Transverse colon (tissue), 4 donors: ENCODE measurements around the gene CDK5. TPM values are rescaled to one million over a fixed set of nuclear protein-coding genes. Genes with fewer than 3 reads are reported as not detected.
A peak's percentile ranks its signal among the peaks of the same experiment; 100 is the strongest.

Experiments
- DNase-seq: peaks from one replicate; pipeline ENCODE4 v3.0.0-alpha.2; 2019
- H3K27ac ChIP-seq, 4 donors: fragments of 200-600 bp; sonication (generic); 2 replicates each; pipeline ENCODE4 v1.5.1; 2016 to 2018; ENCODE audit warnings: inconsistent platforms in 4 of 4
- H3K27me3 ChIP-seq: fragments of 200-600 bp; sonication (generic); 2 replicates; pipeline ENCODE4 v1.5.1; 2017; ENCODE audit warnings: inconsistent platforms
- H3K36me3 ChIP-seq, 4 donors: fragments of 200-600 bp; sonication (generic); 2 replicates each; pipeline ENCODE4 v1.5.1; 2017 to 2019; ENCODE audit warnings: inconsistent platforms in 4 of 4
- H3K4me1 ChIP-seq, 4 donors: fragments of 200-600 bp; sonication (generic); 2 replicates each; pipeline ENCODE4 v1.5.1; 2017 to 2020; ENCODE audit warnings: inconsistent platforms in 4 of 4
- H3K4me3 ChIP-seq, 4 donors: fragments of 200-600 bp; sonication (generic); 1 replicate in 1 of 4; 2 replicates in 3 of 4; pipeline versions ENCODE4 v1.5.1 to v1.6.1; 2017 to 2019; ENCODE audit warnings: inconsistent platforms in 4 of 4
- H3K9me3 ChIP-seq, 2 donors: fragments of 200-600 bp; sonication (generic); 2 replicates each; pipeline ENCODE4 v1.5.1; 2017 to 2019; ENCODE audit warnings: inconsistent platforms in 2 of 2
- CTCF ChIP-seq, 5 experiments: fragments of 200-600 bp in 3 of 5; fragments of 450-650 bp in 2 of 5; sonication (generic) in 3 of 5; IDR thresholded peaks; 1 replicate in 2 of 5; 2 replicates in 3 of 5; pipeline ENCODE4 v1.5.1; 2016 to 2017; ENCODE audit warnings: antibody characterized with exemption in 5 of 5, inconsistent platforms in 3 of 5, mild to moderate bottlenecking in 2 of 5, moderate library complexity in 1 of 5
- EP300 ChIP-seq: sonication (generic); formaldehyde crosslinking; IDR thresholded peaks from one replicate; pipeline ENCODE4 v1.6.1; 2017; ENCODE audit warnings: antibody characterized with exemption, low read depth
- POLR2A ChIP-seq: fragments of 450-650 bp; IDR thresholded peaks from one replicate; pipeline ENCODE4 v1.6.1; 2016; ENCODE audit warnings: antibody characterized with exemption, mild to moderate bottlenecking, moderate library complexity
- POLR2AphosphoS5 ChIP-seq, 3 donors: sonication (generic); formaldehyde crosslinking; IDR thresholded peaks; one replicate each; pipeline ENCODE4 v1.6.1; 2016; ENCODE audit warnings: antibody characterized with exemption in 3 of 3
- WGBS, 2 donors: methylation state at CpG; one replicate each; pipeline ENCODE4 v1.1.5; 2018; ENCODE audit warnings: low coverage in 1 of 2; 5-methylcytosine and 5-hydroxymethylcytosine counted together
- in situ Hi-C, 4 donors: fragments of 200-750 bp; cut with MboI; loops; one replicate each; pipeline versions ENCODE4 v1.15.0 to v1.15.1; 2017; ENCODE audit warnings: low sequenced_read_pairs in 3 of 4, low pct_ligation_motif_present in 1 of 4, low pct_unique_long_range_greater_than_20kb in 1 of 4
- intact Hi-C: fragments of 100-400 bp; cut with DNase I; formaldehyde crosslinking; loops from one replicate; pipeline ENCODE4 v1.15.1; 2023; ENCODE audit warnings: low total_unique reads
- total RNA-seq, 4 donors: library from RNA; depleted of rRNA; stranded (reverse); fragments of >200 nt; gene quantifications; one replicate each; pipeline ENCODE4 v1.1.0, GENCODE V29; 2016

Gene CDK5
- total RNA-seq, 4 donors from 2014 or later: 1.1 to 33.8 (median 10.7) TPM

DNA sequence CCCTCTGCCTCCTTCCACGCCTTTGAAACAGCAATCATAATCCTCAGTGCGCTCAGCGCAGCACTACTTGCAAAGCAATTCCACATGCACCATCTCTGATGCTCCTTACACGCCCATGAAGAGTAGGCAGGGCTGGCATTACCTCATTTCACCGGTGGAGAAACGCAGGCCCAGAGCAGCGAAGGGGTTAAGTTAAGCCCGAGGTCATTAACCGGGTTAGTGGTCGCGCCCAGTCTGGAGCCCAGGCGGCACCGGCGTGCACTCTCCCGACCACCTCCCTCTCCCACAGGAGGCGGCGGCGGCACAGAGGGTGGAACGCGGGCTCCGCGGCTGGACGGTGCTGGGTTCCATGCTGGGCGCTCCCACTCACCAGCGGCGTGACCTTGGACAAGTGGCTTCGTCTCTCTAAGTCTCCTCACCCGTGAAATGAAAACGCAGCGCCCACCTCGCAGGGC is 22.4 kb upstream of the CDK5 start:
- no peak for DNase-seq
- 2% methylated on average over 27 of the region's 31 CpGs; no CpG with 5 or more reads in 1 of the 2 donors for WGBS, 2 donors

DNA sequence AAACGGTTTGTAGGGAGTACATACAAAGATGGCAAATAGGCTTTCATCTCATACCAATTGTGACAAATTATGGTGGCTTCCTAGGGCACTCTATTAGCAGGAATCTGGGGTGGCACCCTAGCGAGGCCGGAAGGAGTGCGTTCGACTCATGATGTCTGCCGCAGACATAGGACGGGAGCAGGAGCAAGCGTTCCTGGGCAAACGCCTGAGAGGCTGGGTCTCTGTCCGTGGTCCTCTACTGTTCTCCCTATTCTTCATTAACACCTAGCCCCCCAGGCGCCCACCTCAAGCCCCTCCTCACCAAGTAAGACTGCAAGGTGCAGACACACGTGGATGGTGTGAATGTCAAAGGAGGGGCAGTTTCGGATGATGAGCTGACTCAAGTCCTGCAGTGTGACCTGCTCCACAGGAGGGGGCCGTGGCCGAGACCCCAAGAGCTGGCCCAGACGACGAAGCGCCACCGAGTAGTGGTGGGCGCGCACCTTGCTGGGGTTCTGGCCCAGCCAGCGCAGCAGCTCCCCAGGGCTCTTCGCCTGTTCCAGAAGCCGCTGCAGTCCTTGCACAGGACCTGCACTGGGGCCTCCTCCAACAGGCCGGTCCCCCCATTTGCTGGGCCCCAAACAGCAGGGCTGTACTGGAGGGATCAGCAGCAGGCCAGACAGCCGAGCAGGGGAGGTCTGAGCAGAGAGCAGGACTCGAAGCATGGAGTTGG is 21.7 kb upstream of the CDK5 start:
- Histone ChIP-seq H3K4me1 (peaks cover 26 to 52% (median 39%) of the 10 kb centered on the region in 4 donors), H3K36me3 (peaks cover 0 to 12% (median 5%) of the 10 kb centered on the region in 4 donors), H3K27me3 (no peaks in the 10 kb centered on the region), H3K9me3 (no peaks in the 10 kb centered on the region), H3K4me3 (peak overlapping the region in 3 of 4 donors; percentile 79 to 88 (median 81)), H3K27ac (peak overlapping the region; percentile 93 to 98 (median 97))
- TF ChIP-seq EP300: no peak
- TF ChIP-seq POLR2AphosphoS5 (IDR thresholded peaks at IDR 0.05): no peak
- TF ChIP-seq POLR2A: no peak
- no peak for TF ChIP-seq CTCF (IDR thresholded peaks at IDR 0.05)
- in situ Hi-C loops: no loop called here
- intact Hi-C loops: no loop called here
- DNase-seq: no peak
- 67 to 79% methylated on average over 1 to 20 of the region's 27 CpGs for WGBS, 2 donors

More for the DNA sequence above, 22.4 kb upstream of the CDK5 start:
- H3K36me3 ChIP-seq: peaks cover 0 to 4% (median 1%) of the 10 kb centered on the region in 4 donors
- H3K27me3 ChIP-seq: no peaks in the 10 kb centered on the region
- TF ChIP-seq CTCF (IDR thresholded peaks at IDR 0.05) (peak in 1 of 5 experiments; percentile 42), POLR2AphosphoS5 (IDR thresholded peaks at IDR 0.05) (no peak)
- in situ Hi-C loops: no loop called here
- H3K4me1 ChIP-seq: peaks cover 26 to 53% (median 39%) of the 10 kb centered on the region in 4 donors
- H3K9me3 ChIP-seq: no peaks in the 10 kb centered on the region
- peak overlapping the region; percentile 79 to 88 (median 80) for H3K4me3 ChIP-seq
- intact Hi-C loops: no loop called here
- peak overlapping the region; percentile 93 to 98 (median 97) for H3K27ac ChIP-seq

- no peaks in the 10 kb centered on the region for H3K9me3 ChIP-seq
- peaks cover 0 to 19% (median 9%) of the 10 kb centered on the region in 4 donors for H3K36me3 ChIP-seq
- no peak for TF ChIP-seq POLR2A
- TF ChIP-seq EP300: no peak
- TF ChIP-seq CTCF (IDR thresholded peaks at IDR 0.05): no peak
- TF ChIP-seq POLR2AphosphoS5 (IDR thresholded peaks at IDR 0.05): no peak
- intact Hi-C loops: no loop called here
- H3K4me3 ChIP-seq: no peak overlapping the region
- in situ Hi-C loops: no loop called here
- H3K4me1 ChIP-seq: peaks cover 26 to 48% (median 36%) of the 10 kb centered on the region in 4 donors
- no peaks in the 10 kb centered on the region for H3K27me3 ChIP-seq
- 55% methylated on average over 22 of the region's 22 CpGs; no CpG with 5 or more reads in 1 of the 2 donors for WGBS, 2 donors
- H3K27ac ChIP-seq: peak overlapping the region in 3 of 4 donors; percentile 11 to 35 (median 15)
- DNase-seq: no peak
These were observed 20.7 kb upstream of the CDK5 start for GRCh38 chr7:151078233-151079040.

- peak overlapping the region in 1 of 4 donors; percentile 15 for H3K27ac ChIP-seq
- peaks cover 0 to 26% (median 12%) of the 10 kb centered on the region in 4 donors for H3K36me3 ChIP-seq
- intact Hi-C loops: no loop called here
- in situ Hi-C loops: no loop called here
- peaks cover 26 to 47% (median 35%) of the 10 kb centered on the region in 4 donors for H3K4me1 ChIP-seq
- no peak overlapping the region for H3K4me3 ChIP-seq
- 69% methylated on average over 10 of the region's 10 CpGs; no CpG with 5 or more reads in 1 of the 2 donors for WGBS, 2 donors
- no peaks in the 10 kb centered on the region for H3K9me3 ChIP-seq
- DNase-seq: no peak
- no peak for TF ChIP-seq CTCF (IDR thresholded peaks at IDR 0.05)
- no peak for TF ChIP-seq POLR2A
- no peak for TF ChIP-seq POLR2AphosphoS5 (IDR thresholded peaks at IDR 0.05)
- no peak for TF ChIP-seq EP300
- no peaks in the 10 kb centered on the region for H3K27me3 ChIP-seq
These were observed 20.1 kb upstream of the CDK5 start for GRCh38 chr7:151077705-151078232.
